CD14-positive monocyte (primary cell): ENCODE measurements around the gene CDH13. TPM values are rescaled to one million over a fixed set of nuclear protein-coding genes. Genes with fewer than 3 reads are reported as not detected.

Source experiments
- DNase-seq, 3 donors: peaks; one replicate each; pipeline ENCODE4 v3.0.0-alpha.2; 2011 to 2022
- H2AFZ ChIP-seq: 2 replicates; pipeline ENCODE4 v1.6.0; 2012; ENCODE audit warnings: mild to moderate bottlenecking, low read depth, low read length, inconsistent platforms; ENCODE audit not compliant: insufficient read depth, poor library complexity, severe bottlenecking
- H3K27ac ChIP-seq, 2 donors: 1 replicate in 1 of 2; 2 replicates in 1 of 2; pipeline ENCODE4 v1.5.1; 2012 to 2013; ENCODE audit warnings: low read length in 2 of 2, control low read depth in 1 of 2, inconsistent platforms in 1 of 2, low read depth in 1 of 2, mild to moderate bottlenecking in 1 of 2
- H3K27me3 ChIP-seq, 2 donors: one replicate each; pipeline versions ENCODE4 v1.6.0 to v1.6.1; 2011 to 2013; ENCODE audit warnings: low read length in 2 of 2; ENCODE audit not compliant: control insufficient read depth in 2 of 2, insufficient read depth in 2 of 2
- H3K36me3 ChIP-seq, 2 donors: replicated peaks in 1 of 2; 1 replicate in 1 of 2; 2 replicates in 1 of 2; pipeline versions ENCODE4 v1.5.1 to v1.6.1; 2012 to 2013; ENCODE audit warnings: low read length in 2 of 2, control low read depth in 1 of 2, inconsistent platforms in 1 of 2, mild to moderate bottlenecking in 1 of 2; ENCODE audit not compliant: insufficient read depth in 2 of 2, control insufficient read depth in 1 of 2
- H3K4me1 ChIP-seq, 2 donors: 1 replicate in 1 of 2; 2 replicates in 1 of 2; pipeline versions ENCODE4 v1.5.1 to v1.6.1; 2012 to 2013; ENCODE audit warnings: low read length in 2 of 2, control low read depth in 1 of 2, inconsistent platforms in 1 of 2, mild to moderate bottlenecking in 1 of 2, moderate library complexity in 1 of 2; ENCODE audit not compliant: insufficient read depth in 2 of 2, control insufficient read depth in 1 of 2
- H3K4me2 ChIP-seq: replicated peaks from 2 replicates; pipeline ENCODE3; 2012; ENCODE audit warnings: low read length, moderate library complexity, mild to moderate bottlenecking; ENCODE audit not compliant: poor library complexity, severe bottlenecking; ENCODE audit errors: extremely low read depth
- H3K4me3 ChIP-seq, 3 experiments: fragments of 200-600 bp in 1 of 3; sonication (generic) in 1 of 3; replicated peaks in 1 of 3; 1 replicate in 2 of 3; 2 replicates in 1 of 3; pipeline ENCODE4 v1.5.1; 2011 to 2013; ENCODE audit warnings: low read length in 3 of 3, mild to moderate bottlenecking in 3 of 3, control low read depth in 2 of 3, low read depth in 2 of 3, inconsistent platforms in 1 of 3, moderate library complexity in 1 of 3
- H3K79me2 ChIP-seq: 2 replicates; pipeline ENCODE4 v1.6.0; 2012; ENCODE audit warnings: mild to moderate bottlenecking, control low read depth, inconsistent platforms, low read length, moderate library complexity; ENCODE audit not compliant: insufficient read depth
- H3K9ac ChIP-seq: 2 replicates; pipeline ENCODE4 v1.6.0; 2017; ENCODE audit warnings: low read length, mild to moderate bottlenecking; ENCODE audit not compliant: insufficient read depth, poor library complexity, severe bottlenecking
- H3K9me3 ChIP-seq, 2 donors: replicated peaks in 1 of 2; 1 replicate in 1 of 2; 2 replicates in 1 of 2; pipeline versions ENCODE4 v1.5.1 to v1.6.1; 2012 to 2013; ENCODE audit warnings: low read length in 2 of 2, control low read depth in 1 of 2; ENCODE audit not compliant: control insufficient read depth in 1 of 2, insufficient read depth in 1 of 2
- H4K20me1 ChIP-seq: 2 replicates; pipeline ENCODE4 v1.6.0; 2012; ENCODE audit warnings: mild to moderate bottlenecking, low read length, control low read depth, moderate library complexity; ENCODE audit not compliant: insufficient read depth
- H3K27ac Mint-ChIP-seq, 7 donors: one replicate each; pipeline ENCODE4 v1.8.0; 2020; ENCODE audit warnings: mild to moderate bottlenecking in 7 of 7, mixed read lengths in 7 of 7, moderate library complexity in 6 of 7, inconsistent platforms in 2 of 7
- H3K27me3 Mint-ChIP-seq, 3 donors: one replicate each; pipeline ENCODE4 v1.8.0; 2021 to 2022; ENCODE audit warnings: low read depth in 3 of 3, mild to moderate bottlenecking in 3 of 3, mixed read lengths in 3 of 3, moderate library complexity in 3 of 3, inconsistent platforms in 1 of 3
- H3K36me3 Mint-ChIP-seq, 2 donors: one replicate each; pipeline ENCODE4 v1.8.0; 2020; ENCODE audit warnings: mixed read lengths in 2 of 2, inconsistent platforms in 1 of 2, mild to moderate bottlenecking in 1 of 2
- H3K4me1 Mint-ChIP-seq: one replicate; pipeline ENCODE4 v1.8.0; 2020; ENCODE audit warnings: mild to moderate bottlenecking, mixed read lengths
- H3K4me3 Mint-ChIP-seq, 2 donors: one replicate each; pipeline ENCODE4 v1.8.0; 2020; ENCODE audit warnings: mild to moderate bottlenecking in 2 of 2, mixed read lengths in 2 of 2, moderate library complexity in 1 of 2
- H3K9me3 Mint-ChIP-seq, 7 donors: one replicate each; pipeline ENCODE4 v1.8.0; 2020 to 2022; ENCODE audit warnings: mixed read lengths in 7 of 7, mild to moderate bottlenecking in 6 of 7, moderate library complexity in 6 of 7, inconsistent platforms in 2 of 7
- CTCF ChIP-seq: fragments of 200-600 bp; IDR thresholded peaks from one replicate; pipeline ENCODE4 v1.8.0; 2022; ENCODE audit warnings: antibody characterized with exemption, mild to moderate bottlenecking
- WGBS: methylation state at CpG from one replicate; pipeline ENCODE4 v1.1.5; 2013; ENCODE audit warnings: missing lambda C conversion rate; ENCODE audit not compliant: insufficient coverage; 5-methylcytosine and 5-hydroxymethylcytosine counted together
- intact Hi-C, 2 donors: fragments of 100-400 bp; cut with micrococcal nuclease; formaldehyde crosslinking; loops; one replicate each; pipeline versions ENCODE4 v1.15.0 to v1.15.1; 2023
- polyA plus RNA-seq, 3 donors: library from polyadenylated mRNA; depleted of rRNA in 1 of 3; unstranded in 2 of 3; stranded (reverse) in 1 of 3; fragments of 300-500 nt in 2 of 3; fragments of >200 nt in 1 of 3; fragmentation: Illumina TruSeq in 2 of 3; gene quantifications; 1 replicate in 2 of 3; 2 replicates in 1 of 3; pipeline ENCODE4 v1.2.3, GENCODE V29; 2012 to 2021

The CDH13 gene
- polyA plus RNA-seq, 3 donors, result 0.13 to 0.19 TPM; not detected in 1

GRCh38 chr16:83158320-83158957 is 531.7 kb downstream of the CDH13 start:
- no peaks in the 10 kb centered on the region for H3K27me3 ChIP-seq
- no peak overlapping the region for H3K4me2 ChIP-seq
- intact Hi-C loops, result no loop called here
- H3K4me3 ChIP-seq, result no peak overlapping the region
- Mint-ChIP-seq H3K27ac (no peak overlapping the region), H3K9me3 (peaks cover 0 to 13% (median 3%) of the 10 kb centered on the region in 7 donors), H3K4me1 (no peaks in the 10 kb centered on the region), H3K4me3 (no peak overlapping the region), H3K36me3 (no peaks in the 10 kb centered on the region), H3K27me3 (peaks cover 0 to 4% (median 3%) of the 10 kb centered on the region in 3 donors)
- H3K27ac ChIP-seq, result no peak overlapping the region
- H3K9me3 ChIP-seq, result peaks cover 0 to under 1% of the 10 kb centered on the region in 2 donors
- H4K20me1 ChIP-seq, result no peaks in the 10 kb centered on the region
- no peak for TF ChIP-seq CTCF
- DNase-seq, result no peak
- no peak overlapping the region for H2AFZ ChIP-seq
- H3K36me3 ChIP-seq, result no peaks in the 10 kb centered on the region
- H3K4me1 ChIP-seq, result no peaks in the 10 kb centered on the region
- no peak overlapping the region for H3K9ac ChIP-seq
- no peaks in the 10 kb centered on the region for H3K79me2 ChIP-seq
- WGBS, result 89% methylated on average over 14 of the region's 15 CpGs

GRCh38 chr16:83159049-83159448 is 532.3 kb downstream of the CDH13 start:
- intact Hi-C loops, result no loop called here
- TF ChIP-seq CTCF, result no peak
- peaks cover 0 to 5% (median 3%) of the 10 kb centered on the region in 3 donors for H3K27me3 Mint-ChIP-seq
- no peaks in the 10 kb centered on the region for H4K20me1 ChIP-seq
- no peak overlapping the region for H3K27ac Mint-ChIP-seq
- H3K36me3 Mint-ChIP-seq, result no peaks in the 10 kb centered on the region
- no peaks in the 10 kb centered on the region for H3K36me3 ChIP-seq
- H3K9ac ChIP-seq, result no peak overlapping the region
- no peaks in the 10 kb centered on the region for H3K27me3 ChIP-seq
- no CpG with 5 or more reads among the region's 2 CpGs for WGBS
- no peak overlapping the region for H3K4me3 Mint-ChIP-seq
- H3K4me1 Mint-ChIP-seq, result no peaks in the 10 kb centered on the region
- no peak overlapping the region for H2AFZ ChIP-seq
- no peaks in the 10 kb centered on the region for H3K4me1 ChIP-seq
- H3K4me2 ChIP-seq, result no peak overlapping the region
- no peak for DNase-seq
- H3K27ac ChIP-seq, result no peak overlapping the region
- H3K9me3 Mint-ChIP-seq, result peaks cover 0 to 7% (median 1%) of the 10 kb centered on the region in 7 donors
- no peak overlapping the region for H3K4me3 ChIP-seq
- H3K9me3 ChIP-seq, result no peaks in the 10 kb centered on the region
- no peaks in the 10 kb centered on the region for H3K79me2 ChIP-seq
